Cerebellar nuclear complex (tissue), 1 donor: ENCODE measurements around the gene WDR35.

Experiments used
- DNase-seq, 2 experiments: peaks; one replicate each; lab custom pipeline; 2025; lab: John Stamatoyannopoulos, UW

The WDR35 gene

DNA sequence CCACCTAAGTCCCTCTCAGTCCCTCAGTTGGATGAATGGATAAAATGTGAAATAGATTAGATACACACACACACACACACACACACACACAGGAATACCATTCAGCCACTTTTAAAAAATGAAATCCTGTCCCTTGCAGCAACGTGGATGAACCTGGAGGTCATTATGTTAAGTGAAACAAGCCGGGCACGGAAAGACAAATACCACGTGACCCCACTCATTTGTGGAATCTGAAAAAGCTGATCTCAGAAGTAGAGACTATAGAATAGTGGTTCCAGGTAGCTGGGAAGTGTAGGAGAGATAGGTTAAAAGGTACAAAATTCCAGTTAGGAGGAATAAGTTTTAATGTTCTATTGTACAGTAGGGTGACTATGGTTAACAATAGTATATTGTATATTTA is 119.1 kb downstream of the WDR35 start:
- no peak for DNase-seq

- DNase-seq, result no peak
Observed at GRCh38 chr2:19868701-19869580, 121.0 kb downstream of the WDR35 start.

DNA sequence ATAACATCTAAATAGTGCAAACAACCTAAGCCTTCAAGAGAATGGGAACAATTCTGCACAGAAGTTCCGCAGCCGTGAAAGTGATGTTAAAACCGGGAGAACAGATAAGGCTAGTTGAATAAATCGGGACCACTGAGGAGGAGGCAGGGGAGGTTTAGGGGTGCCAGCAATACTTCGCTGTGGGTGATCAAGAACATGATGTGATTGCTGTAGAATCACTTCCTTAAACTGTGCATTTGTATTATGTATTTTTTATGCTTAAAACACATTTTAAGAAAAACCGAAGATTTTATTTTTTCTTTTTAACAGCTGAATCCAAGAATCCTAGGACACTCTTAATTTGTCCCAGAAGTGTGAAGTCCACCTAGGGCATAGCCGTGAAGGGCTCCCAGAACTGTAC is 121.7 kb downstream of the WDR35 start:
- no peak for DNase-seq

DNA sequence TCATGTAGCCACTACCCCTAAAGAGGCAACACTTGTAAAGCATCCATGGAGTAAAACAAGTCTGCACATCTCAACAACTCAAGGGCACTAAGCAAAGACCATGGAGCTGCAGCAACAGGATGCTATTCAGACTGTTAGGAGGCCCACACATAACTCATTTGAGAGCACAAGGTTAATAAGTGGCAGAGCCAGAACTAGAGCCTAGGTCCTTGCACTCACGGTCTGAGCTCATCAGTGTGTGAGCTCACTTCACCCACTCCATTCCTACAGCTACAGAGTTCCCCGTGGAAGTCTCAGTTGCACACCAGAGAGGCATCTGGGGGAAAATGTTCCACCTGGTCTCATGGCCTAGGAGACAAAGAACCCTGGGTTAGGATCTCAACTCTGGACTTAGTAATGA is 123.1 kb downstream of the WDR35 start:
- DNase-seq, result no peak

GRCh38 chr2:19865151-19865550 is 124.8 kb downstream of the WDR35 start:
- DNase-seq, result no peak

DNA sequence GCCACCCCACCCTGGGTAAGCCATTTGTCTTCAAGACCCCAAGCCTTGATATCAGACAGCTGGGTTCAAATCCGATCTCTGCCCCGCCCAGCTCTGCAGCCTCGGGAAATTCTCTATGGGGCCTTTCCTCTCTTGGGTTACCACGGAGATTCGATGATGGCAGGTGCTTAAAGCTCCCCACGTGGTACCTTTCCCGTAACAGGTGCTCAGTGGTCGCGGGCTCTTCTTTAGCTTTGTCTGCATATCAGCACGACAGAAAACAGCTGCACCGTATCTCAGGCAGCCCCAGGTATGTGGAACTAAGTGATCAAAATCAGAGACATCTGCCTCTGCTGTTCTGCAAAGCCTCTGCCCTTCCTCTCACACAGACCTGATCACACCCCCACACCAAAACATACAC is 125.5 kb downstream of the WDR35 start:
- no peak for DNase-seq

GRCh38 chr2:19863303-19864041 is 126.4 kb downstream of the WDR35 start:
- DNase-seq, result peak in 1 of 2 experiments; percentile 3

DNA sequence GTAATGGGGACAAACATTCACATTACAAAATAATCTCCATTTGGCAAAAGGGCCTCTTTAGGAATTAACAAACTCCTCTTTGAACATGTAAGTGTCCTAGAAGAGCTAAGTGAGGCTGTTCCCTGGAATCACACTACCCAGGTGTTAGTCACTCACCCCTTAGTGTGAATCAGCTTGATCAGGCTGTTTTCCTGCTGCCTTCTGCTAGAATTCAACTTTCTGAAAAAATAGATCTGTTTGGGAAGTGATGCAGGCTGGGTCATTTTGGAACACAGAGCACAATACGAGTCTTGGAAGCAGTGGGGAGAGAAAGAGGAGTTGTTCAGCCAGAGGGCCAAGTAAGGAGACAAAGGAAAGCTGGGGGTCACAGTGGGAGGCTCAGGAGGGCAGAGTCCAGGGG is 128.1 kb downstream of the WDR35 start:
- DNase-seq, result no peak
